Right atrium auricular region (tissue), 2 donors: ENCODE measurements around the gene ARHGAP23. TPM values are rescaled to one million over a fixed set of nuclear protein-coding genes. Genes with fewer than 3 reads are reported as not detected.

ENCODE experiments used
- DNase-seq: peaks from one replicate; pipeline ENCODE4 v3.0.0-alpha.2; 2019; ENCODE audit warnings: low spot score
- H3K27ac ChIP-seq, 2 donors: fragments of 200-600 bp; sonication (generic); 1 replicate in 1 of 2; 2 replicates in 1 of 2; pipeline ENCODE4 v1.5.1; 2016 to 2019
- H3K27me3 ChIP-seq, 2 donors: fragments of 200-600 bp; sonication (generic); one replicate each; pipeline versions ENCODE4 v1.5.1 to v1.6.0; 2017 to 2019
- H3K36me3 ChIP-seq: fragments of 200-600 bp; sonication (generic); one replicate; pipeline ENCODE4 v1.5.1; 2016
- H3K4me1 ChIP-seq, 2 donors: fragments of 200-600 bp; sonication (generic); one replicate each; pipeline versions ENCODE4 v1.5.1 to v1.6.0; 2017 to 2019
- H3K4me3 ChIP-seq, 2 donors: fragments of 200-600 bp; sonication (generic); 1 replicate in 1 of 2; 2 replicates in 1 of 2; pipeline ENCODE4 v1.5.1; 2017 to 2019; ENCODE audit warnings: mild to moderate bottlenecking in 1 of 2, moderate library complexity in 1 of 2
- H3K9me3 ChIP-seq, 2 donors: fragments of 200-600 bp; sonication (generic); one replicate each; pipeline ENCODE4 v1.5.1; 2019
- CTCF ChIP-seq, 2 donors: fragments of 200-600 bp; sonication (generic); IDR thresholded peaks; one replicate each; pipeline ENCODE4 v1.5.1; 2019; ENCODE audit warnings: antibody characterized with exemption in 2 of 2
- total RNA-seq, 2 donors: library from RNA; depleted of rRNA; stranded (reverse); fragments of >200 nt; gene quantifications; one replicate each; pipeline ENCODE4 v1.1.0, GENCODE V29; 2016

ARHGAP23 gene
- total RNA-seq, 2 donors from 2014 or later, result 59.9 to 95.6 TPM

- TF ChIP-seq CTCF (IDR thresholded peaks at IDR 0.05), result no peak
- DNase-seq, result no peak
- H3K36me3 ChIP-seq, result no peaks in the 10 kb centered on the region
- no peak overlapping the region for H3K4me3 ChIP-seq
- no peaks in the 10 kb centered on the region for H3K27me3 ChIP-seq
- H3K27ac ChIP-seq, result no peak overlapping the region
- no peaks in the 10 kb centered on the region for H3K4me1 ChIP-seq
- H3K9me3 ChIP-seq, result no peaks in the 10 kb centered on the region
Measured at GRCh38 chr17:38538906-38539305, 110.6 kb downstream of the ARHGAP23 start.

GRCh38 chr17:38539386-38539785 is 111.1 kb downstream of the ARHGAP23 start:
- Histone ChIP-seq H3K4me1 (no peaks in the 10 kb centered on the region), H3K27ac (no peak overlapping the region), H3K9me3 (no peaks in the 10 kb centered on the region), H3K36me3 (no peaks in the 10 kb centered on the region), H3K27me3 (no peaks in the 10 kb centered on the region), H3K4me3 (no peak overlapping the region)
- TF ChIP-seq CTCF (IDR thresholded peaks at IDR 0.05), result no peak
- no peak for DNase-seq

DNA sequence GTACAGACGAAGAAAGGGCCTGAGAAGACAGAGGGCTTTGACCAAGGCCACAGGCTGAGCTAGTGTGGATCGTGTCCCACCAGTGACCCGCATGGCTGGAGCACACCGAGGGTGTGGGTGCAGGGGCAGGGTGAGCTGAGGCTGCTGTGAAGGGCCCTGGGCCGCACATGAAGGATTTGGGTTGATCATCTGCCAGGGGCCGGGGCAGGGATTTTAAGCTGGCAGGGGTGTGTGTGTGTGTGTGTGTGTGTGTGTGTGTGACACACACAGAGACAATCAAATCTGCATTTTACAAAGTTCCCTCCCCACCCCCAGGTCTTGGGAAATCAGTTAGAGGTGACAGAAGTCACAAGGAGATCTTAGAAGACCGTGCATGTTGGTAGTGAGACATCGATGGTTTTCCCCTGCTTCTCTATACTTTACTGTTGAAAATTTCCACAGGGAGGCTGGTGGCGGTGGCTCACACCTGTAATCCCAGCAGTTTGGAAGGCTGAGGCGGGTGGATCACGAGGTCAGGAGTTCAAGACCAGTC is 112.3 kb downstream of the ARHGAP23 start:
- Histone ChIP-seq H3K4me3 (no peak overlapping the region), H3K27ac (no peak overlapping the region), H3K4me1 (no peaks in the 10 kb centered on the region), H3K9me3 (no peaks in the 10 kb centered on the region), H3K27me3 (no peaks in the 10 kb centered on the region), H3K36me3 (no peaks in the 10 kb centered on the region)
- no peak for TF ChIP-seq CTCF (IDR thresholded peaks at IDR 0.05)
- no peak for DNase-seq

- Histone ChIP-seq H3K4me3 (no peak overlapping the region), H3K27ac (no peak overlapping the region), H3K9me3 (no peaks in the 10 kb centered on the region), H3K4me1 (no peaks in the 10 kb centered on the region), H3K36me3 (no peaks in the 10 kb centered on the region), H3K27me3 (no peaks in the 10 kb centered on the region)
- no peak for DNase-seq
- TF ChIP-seq CTCF (IDR thresholded peaks at IDR 0.05), result no peak
Measured at GRCh38 chr17:38541281-38541680, 113.0 kb downstream of the ARHGAP23 start.

DNA sequence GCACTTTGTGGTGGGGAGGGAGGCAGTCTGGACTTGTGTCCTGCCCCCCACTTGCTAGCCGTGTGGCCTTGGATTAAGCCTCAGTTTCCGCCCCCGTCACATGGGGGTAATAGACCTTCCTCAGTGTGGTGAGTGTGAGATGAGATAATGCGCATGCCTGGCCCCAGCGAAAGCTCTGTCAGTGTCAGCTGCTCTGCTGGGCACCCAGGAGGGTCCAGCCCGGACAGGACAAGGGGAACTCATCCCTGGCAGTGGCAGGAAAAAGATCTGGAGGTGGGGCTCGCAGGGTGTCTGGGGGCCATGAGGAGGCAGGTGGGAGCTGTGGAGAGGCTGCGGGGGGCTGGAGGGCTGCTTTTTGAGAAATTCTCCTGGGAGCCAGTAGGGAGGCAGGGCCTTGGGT is 114.0 kb downstream of the ARHGAP23 start:
- Histone ChIP-seq H3K9me3 (no peaks in the 10 kb centered on the region), H3K27me3 (no peaks in the 10 kb centered on the region), H3K36me3 (no peaks in the 10 kb centered on the region), H3K27ac (no peak overlapping the region), H3K4me3 (no peak overlapping the region), H3K4me1 (no peaks in the 10 kb centered on the region)
- DNase-seq, result no peak
- no peak for TF ChIP-seq CTCF (IDR thresholded peaks at IDR 0.05)
